GM12892 (cell line): Measurements from ENCODE around the gene SULT4A1.

Experiments
- DNase-seq: peaks from one replicate; pipeline ENCODE4 v3.0.0; 2011; ENCODE audit not compliant: insufficient read length
- FAIRE-seq: peaks from 2 replicates; lab custom pipeline; 2011; peaks lifted over from hg19 to GRCh38; lab: Jason Lieb, UNC
- POLR2A ChIP-seq: IDR thresholded peaks from 2 replicates; pipeline ENCODE4 v1.6.1; 2011; ENCODE audit warnings: low read depth, low read length, control low read depth
- POLR2AphosphoS5 ChIP-seq: IDR thresholded peaks from 2 replicates; pipeline ENCODE4 v1.6.1; 2011; ENCODE audit warnings: low read depth, low read length, control low read depth
- TAF1 ChIP-seq: IDR thresholded peaks from 2 replicates; pipeline ENCODE4 v1.6.1; 2011; ENCODE audit warnings: low read depth, mild to moderate bottlenecking, control low read depth, low read length, borderline replicate concordance

The SULT4A1 gene

GRCh38 chr22:43827926-43828724 lies 34.2 kb downstream of the SULT4A1 start:
- TF ChIP-seq POLR2AphosphoS5 (no peak), TAF1 (no peak), POLR2A (no peak)
- no peak for FAIRE-seq
- no peak for DNase-seq

- no peak for FAIRE-seq
- DNase-seq = no peak
- TF ChIP-seq TAF1 (no peak), POLR2A (no peak), POLR2AphosphoS5 (no peak)
Measured at GRCh38 chr22:43827003-43827735, 35.1 kb downstream of the SULT4A1 start.

DNA sequence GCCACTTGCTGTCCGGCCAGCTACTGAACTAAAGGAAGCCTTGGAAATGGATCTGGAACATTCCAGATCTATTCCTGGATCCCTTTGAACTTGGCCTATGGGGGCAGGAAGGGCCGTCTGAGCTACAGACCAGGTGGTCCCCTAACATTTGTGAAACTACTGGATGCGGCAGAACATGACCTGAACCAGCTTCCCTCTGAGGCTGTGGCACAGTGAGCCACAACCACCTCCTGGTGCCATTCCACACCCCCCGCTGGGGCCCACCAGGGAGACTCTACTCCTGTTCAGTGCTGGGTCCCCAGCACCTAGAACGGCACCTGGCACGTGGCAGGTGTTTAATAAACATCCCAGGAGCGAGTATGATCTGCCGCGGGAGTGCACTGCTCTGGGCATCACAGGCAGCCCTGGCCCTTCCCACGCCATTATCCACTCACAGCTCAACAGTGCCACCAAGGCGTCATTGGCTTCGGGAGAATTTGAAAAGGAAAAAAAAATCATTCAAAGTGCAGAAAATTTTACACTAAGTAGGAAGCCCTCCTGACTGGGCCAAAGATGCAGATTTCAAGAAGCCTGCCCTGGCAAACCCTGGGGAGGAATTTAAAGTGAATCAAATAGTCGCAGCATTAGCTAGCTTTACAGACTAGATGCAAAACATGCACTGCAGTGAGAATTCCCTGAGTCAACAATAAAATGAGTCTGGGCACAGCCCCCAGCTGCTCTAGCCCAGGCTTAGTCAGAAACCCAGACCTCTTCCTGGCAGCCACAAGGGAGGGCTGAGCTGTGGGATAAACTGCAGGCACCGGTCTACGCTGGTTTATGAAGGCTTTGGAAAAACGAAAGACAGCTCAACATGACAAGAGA lies 35.9 kb downstream of the SULT4A1 start:
- TF ChIP-seq POLR2A (no peak), POLR2AphosphoS5 (no peak), TAF1 (no peak)
- FAIRE-seq = no peak
- DNase-seq = no peak

DNA sequence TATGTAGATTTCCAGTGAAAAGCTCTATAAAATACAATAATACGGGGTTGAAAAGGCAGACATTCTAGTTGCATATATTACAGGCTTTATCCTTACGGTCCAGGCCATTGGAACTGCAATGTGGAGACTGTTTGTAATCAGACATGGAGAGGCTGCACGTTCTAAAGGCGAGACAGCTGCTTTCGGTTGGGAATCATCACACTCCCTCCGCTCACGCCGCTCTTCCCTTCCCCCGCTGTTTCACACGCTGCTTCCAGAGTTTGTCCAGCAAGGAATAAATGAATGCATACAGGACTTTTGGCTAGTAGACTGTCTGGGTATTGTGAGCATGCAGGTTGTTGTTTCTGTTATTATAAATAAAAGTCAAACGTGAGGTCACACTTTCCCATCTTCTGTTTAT lies 36.7 kb downstream of the SULT4A1 start:
- FAIRE-seq (no peak), DNase-seq (no peak)
- TF ChIP-seq TAF1 (no peak), POLR2AphosphoS5 (no peak), POLR2A (no peak)

GRCh38 chr22:43824724-43825420 lies 37.4 kb downstream of the SULT4A1 start:
- FAIRE-seq = no peak
- no peak for DNase-seq
- no peak for TF ChIP-seq POLR2A
- no peak for TF ChIP-seq TAF1
- TF ChIP-seq POLR2AphosphoS5 = no peak

- TF ChIP-seq POLR2A (no peak), POLR2AphosphoS5 (no peak), TAF1 (no peak)
- DNase-seq = no peak
- FAIRE-seq = no peak
Measured at GRCh38 chr22:43823911-43824665, 38.2 kb downstream of the SULT4A1 start.

DNA sequence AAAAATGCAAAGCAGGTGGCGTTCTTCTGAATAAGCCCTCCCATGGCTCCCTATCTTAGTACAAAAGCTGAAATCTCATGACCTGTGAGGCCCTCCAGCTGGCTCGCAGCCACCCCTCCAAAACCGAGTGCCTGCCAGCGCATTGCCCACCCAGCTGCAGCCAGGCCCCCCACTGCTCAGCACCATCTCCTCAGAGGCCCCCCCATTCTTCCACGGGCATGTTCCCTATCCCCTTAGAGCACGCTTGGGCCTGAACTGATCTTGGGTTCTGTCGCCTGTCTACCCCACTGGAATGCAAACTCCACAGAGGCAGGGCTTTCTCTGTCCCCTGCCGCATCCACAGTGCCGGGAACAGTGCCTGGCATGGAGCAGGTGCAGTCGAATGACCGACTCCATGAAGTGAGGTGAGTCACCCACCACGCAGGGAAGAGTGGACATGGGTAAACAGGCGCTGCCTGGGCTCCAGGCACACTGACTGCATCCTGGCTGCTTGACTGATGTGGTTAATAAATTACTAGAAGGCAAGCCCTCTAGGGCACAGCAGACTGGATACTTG lies 38.9 kb downstream of the SULT4A1 start:
- no peak for DNase-seq
- no peak for FAIRE-seq
- TF ChIP-seq POLR2A (no peak), POLR2AphosphoS5 (no peak), TAF1 (no peak)

DNA sequence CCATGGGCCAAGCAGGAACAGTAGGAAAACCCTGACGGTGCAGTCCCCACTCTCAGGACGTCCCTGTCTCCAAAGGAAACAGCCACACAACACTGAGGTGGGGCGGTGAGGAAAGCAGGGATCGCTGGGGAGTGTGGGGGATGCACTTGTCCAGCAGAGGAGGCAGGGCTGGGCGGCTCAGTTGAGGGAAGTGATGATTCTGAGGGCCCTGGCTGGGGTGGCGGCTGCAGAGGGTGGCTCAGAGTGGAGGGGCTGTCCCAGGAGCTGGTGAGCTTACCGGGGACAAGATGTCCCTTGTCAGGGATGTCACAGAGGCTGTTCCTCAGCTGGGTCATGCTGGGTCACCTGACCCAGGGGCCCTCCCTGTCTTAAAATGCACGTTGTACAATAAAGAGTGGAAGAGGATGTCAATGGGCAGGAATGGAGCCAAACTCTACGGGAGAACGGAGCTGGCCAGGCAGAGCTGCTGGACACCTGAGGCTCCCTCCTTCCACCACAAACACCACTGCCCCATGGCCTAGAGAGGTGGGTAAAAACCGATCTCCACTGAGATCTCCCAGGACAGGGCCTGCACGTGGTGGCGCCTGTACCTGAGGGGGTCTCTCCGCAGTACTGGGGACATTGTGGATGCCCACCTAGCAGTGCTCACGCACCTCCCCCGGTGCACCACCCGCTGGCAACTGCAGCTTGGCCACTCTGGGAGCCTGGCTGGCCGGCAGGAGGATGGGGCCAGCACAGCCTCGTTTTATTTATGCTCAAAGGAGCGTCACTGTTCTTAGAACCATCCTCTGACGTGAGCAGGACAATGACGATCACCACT lies 40.5 kb downstream of the SULT4A1 start:
- TF ChIP-seq POLR2AphosphoS5 (no peak), TAF1 (no peak), POLR2A (no peak)
- DNase-seq (no peak), FAIRE-seq (no peak)

- DNase-seq (no peak), FAIRE-seq (no peak)
- no peak for TF ChIP-seq POLR2AphosphoS5
- TF ChIP-seq TAF1 = no peak
- TF ChIP-seq POLR2A = no peak
Measured at GRCh38 chr22:43820651-43821305, 41.5 kb downstream of the SULT4A1 start.
